Stimulated activated CD8-positive, alpha-beta memory T cell treated with anti-CD3 and anti-CD28 coated beads, Interleukin-15, amount 100 ng/mL, for 48 hours (primary cell): ENCODE measurements around the gene PKIB.
"Not testable (repeated sequence)": the region's sequence is repeated elsewhere in the genome, so short reads cannot be mapped to it uniquely, and the experiment has no call there.

Experiments used
- DNase-seq, 2 donors: peaks; one replicate each; pipeline ENCODE4 v3.0.0-alpha.2; 2020; ENCODE audit warnings: low read depth in 2 of 2

PKIB gene

DNA sequence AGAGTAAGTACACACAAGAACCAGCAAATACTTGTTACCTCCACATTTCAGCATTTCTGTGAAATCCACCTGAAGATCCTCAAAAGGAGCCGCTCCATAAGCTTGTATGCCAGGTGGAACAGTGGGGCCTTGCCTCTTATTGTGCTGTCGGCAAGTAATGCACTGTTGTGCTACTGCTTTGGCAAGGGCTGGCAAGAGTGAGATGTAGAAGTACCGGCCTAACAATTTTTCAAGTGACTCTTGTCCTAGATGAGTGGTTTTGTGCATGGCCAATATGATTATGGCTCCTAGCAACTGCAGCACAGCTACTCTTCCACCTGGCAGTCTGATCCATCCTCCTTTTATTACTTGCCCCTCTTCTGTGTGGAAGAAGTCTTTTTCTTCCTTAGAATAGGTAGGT is 134.7 kb downstream of the PKIB start:
- DNase-seq = not testable (repeated sequence)

DNA sequence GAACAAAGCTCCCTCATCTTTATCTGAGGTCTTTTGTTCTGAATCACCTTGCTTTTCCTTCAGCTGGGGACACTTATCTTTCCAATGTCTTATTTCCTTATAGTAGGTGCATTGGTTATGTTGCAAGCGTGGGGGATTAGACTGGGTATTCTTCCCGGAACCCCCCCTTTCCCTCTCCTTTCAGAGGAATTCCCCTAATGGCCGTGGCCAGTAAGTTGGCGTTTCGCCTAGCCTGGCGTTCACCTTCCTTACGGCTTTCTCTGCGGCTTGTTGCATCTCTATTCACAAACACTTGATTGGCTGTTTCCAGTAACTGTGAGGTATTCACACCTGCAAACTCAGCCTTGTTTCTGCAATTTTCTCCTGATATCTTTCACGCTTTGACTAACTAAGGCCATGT is 136.5 kb downstream of the PKIB start:
- DNase-seq = no peak

DNA sequence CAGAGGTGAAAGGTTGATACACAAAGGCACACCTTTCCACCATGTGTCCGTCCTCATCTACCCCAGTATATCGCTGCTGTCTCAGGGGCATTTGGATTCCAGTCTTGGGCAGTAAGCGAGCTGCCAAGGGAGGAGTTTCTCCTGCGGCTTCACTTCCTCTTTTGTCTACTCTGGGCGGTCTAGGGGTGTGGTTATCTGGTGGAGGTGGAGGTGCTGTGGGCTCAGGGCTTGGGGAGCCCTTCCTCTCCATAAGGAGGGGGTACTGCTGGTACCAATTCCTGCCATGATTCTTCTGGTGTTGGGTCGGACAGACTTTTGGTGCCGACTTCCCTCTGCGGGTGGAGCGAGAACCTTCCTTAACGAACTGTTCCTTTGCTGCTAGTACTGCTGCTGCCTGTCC is 137.4 kb downstream of the PKIB start:
- no peak for DNase-seq

DNA sequence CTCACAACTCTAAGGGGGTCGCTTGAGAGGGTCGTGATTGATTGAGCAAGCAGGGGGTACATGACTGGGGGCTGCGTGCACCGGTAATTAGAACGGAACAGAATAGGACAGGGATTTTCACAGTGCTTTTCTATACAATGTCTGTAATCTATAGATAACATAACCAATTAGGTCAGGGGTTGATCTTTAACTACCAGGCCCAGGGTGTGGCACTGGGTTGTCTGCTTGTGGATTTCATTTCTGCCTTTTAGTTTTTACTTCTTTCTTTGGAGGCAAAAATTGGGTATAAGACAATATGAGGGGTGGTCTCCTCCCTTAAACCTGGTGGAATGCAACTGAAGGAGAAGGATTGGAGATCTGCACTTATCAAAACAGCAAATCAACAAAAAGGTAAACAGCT is 138.7 kb downstream of the PKIB start:
- DNase-seq = not testable (repeated sequence)

DNA sequence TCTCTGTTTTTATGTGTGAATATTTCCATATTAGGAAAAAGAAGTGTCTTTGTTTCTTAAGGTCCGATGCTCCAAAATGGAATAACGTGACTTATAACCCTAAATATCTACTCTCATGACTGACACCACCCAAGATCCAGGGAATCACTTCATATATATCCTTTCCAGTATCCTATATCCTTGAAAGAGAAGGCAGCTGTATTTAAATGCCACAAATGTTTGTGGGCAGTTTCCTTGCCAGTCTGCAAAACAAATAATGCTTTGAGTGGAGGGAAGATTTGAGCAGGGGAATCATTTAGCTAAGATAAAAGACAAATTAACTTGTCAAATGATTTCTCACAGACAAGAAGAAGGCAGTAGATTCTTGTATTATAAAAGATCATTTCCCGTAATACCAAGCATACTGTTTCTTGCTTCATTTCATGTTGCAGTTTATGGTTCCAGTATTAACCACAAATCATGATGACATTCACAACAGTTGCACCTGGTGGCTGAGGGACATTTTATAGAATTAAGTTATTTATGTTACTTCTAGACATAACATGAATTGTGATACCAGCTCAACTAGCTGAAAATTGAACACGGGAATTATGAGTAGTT is 139.3 kb downstream of the PKIB start:
- no peak for DNase-seq

DNA sequence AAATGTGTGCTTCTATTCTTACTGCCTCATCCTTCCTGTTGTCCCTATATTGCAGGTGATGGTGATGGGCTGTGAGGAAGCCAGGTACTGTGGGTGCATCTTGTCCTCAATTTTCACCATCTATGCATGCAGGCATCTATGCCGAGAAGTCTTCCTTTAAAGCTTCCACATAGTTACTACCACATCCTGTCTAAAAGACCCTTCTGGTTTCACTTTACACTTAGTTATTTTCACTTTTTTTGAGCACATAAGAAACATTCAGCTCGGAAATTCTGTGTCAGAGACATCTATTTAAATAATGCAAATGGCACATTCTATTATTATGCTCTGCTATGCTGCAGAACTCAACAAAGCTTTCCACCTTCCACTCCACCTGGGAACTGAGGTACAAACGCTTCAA is 141.1 kb downstream of the PKIB start:
- DNase-seq = no peak

DNA sequence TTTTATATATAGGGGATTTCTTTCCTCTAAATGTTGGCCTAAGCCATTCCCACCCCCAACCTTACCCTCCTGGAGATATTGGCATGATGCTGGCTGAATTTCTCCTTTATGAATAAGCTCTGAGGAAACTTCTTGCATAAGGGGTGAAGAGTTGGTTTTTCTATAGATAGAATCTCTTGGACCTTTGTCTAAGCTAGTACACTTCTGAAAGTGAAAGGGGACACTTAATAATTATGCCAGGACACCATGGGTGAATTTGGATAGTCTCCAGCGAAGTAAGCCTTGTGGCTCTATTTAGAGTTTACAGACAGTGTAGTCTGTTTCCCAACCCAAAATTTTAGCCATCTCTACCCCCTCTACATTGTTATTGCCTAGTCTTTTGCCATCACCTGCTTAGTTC is 142.3 kb downstream of the PKIB start:
- no peak for DNase-seq

DNA sequence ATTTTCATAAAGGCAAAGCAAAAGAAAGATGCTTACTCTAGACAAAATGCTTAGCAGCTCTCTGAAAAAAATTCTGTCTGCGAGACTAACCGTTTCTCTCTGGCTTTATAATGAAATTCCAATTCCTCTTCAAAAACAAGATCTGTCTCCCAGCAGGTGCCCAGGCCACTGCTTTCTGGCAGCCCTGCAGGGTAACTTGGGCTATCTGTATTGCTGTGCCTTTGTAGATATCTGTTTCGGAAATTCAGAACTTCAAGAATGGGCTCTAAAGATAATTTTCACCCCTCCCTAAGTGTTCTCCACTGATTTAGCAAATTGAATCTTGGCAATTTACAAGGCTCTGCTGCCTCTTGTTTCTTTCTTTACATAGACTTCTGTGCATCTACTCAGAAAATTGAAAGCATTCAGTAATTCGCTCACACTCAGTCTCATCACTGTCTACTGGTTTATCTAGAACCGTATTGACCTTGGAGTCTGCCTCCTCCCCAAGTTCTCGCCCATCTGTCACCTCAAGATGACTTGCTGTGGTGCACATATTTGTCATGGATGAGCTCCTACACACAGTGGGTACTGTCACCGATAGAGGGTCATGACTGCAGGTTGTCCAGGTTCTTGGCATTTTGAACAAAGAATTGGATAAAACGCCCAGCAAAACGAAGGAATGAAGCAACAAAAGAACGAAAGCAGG is 142.9 kb downstream of the PKIB start:
- DNase-seq = no peak

DNA sequence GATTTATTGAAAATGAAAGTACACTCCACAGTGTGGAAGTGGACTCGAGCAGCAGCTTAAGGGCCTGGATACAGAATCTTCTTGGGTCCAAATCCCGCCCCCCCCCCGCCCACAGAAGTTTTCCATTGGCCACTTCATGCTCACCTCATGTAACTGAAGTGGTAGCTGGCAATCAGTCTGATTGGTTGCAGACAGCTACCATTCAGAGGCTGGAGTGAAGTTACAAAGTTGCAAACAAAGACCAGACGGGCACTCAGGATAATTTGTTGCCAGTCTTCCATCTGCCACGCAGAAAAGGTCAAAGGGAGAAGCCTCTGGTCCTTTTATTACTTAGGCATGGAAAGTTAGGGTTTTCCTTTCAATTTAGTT is 143.5 kb downstream of the PKIB start:
- no peak for DNase-seq

DNA sequence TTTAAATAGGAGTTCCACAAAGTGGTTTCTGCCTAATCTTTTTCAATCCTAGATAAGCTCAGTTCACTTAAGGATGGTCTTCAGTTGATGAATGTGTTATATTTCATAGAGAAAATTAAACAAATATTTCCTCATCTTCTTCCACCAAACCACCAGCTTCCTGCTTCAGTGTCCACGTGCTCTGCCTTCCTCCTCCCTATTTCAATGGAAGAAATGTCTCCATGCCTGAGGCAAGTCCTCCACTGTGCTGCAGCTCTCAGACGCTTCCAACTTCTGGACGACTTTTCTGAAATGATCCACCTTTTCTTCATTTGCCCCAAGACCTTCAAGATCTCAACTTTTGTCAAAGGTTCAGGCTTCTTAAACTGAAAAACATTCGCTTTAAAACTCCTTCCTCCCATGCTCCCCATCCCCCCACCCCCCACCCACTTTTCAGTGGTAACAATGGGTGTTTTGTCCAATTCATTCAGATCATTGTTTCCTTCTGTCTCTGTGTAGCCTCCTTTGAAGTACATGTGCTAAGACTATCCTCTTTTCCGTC is 144.1 kb downstream of the PKIB start:
- DNase-seq = no peak

DNA sequence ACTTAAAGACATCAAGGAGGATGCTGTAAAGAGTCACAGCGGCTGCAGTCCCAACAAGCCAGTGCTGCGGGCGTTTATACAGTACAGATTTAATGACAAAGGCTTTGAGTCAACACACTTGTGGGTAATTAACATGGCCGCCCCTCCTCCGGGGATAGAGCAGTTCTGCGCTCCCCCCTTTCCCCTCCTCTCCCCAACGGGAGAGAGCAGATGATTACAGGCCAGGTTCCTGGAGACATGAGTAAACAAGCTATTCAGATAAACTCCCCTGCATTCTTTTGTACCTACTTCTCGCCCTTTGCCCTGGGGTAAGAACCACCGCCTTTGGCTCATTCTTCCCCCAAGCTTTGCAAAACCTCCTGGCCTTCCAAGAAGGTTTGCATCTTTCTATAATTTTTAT is 145.7 kb downstream of the PKIB start:
- DNase-seq = no peak

DNA sequence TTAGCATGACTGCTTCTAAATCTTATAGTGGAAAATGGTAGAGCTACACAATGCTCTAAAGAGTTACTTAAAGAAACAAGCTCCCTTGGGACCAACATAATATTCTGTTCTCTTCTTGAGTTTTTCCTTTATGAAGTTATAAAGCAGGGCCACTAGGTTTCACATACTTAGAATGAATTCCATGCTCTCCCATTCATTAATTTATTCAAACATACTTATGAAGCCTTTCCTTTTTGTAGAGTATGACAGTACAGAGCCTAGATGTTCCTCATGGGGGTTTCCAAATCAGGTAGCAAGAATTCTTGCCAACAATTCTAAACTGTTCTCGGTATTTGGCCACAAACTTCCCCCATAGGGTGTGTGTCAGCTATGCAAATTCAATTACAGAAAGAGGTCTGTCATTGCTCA is 148.7 kb downstream of the PKIB start:
- DNase-seq = no peak

DNA sequence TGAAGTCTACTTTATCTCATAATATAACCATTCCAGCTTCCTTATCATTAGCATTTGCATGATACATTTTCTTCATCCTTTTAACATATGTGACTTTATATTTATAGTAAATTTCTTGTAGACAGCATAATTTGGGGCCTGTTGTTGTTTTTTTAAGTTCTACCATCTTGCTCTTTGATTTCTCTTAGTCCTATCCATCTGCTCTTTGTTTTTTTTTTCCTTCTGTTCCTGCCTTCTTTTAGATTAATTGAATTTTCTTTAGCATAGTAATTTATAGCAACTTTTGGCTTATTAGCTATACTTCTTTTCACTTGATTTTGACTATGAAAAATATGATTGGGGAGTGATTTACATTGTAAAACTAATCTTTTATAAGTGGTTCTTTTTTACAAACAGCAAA is 150.1 kb downstream of the PKIB start:
- no peak for DNase-seq

DNA sequence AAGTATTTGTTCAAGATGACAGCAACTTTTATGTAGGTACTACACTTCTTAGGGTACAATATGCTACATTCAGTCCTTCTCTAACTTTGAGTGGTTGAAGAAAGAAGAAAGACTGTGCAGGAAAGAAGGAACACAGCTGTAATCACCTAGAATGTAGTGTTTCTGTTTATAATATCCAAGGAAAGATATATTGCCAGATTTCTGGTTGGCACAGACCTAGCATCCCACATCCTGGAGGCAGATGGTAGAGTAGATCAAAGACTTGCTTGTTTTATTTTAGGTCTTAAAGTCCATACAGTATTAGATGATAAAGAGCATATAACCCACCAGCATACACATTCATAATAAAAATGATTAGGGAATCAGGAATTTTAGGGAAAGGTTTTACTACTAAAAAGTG is 156.1 kb downstream of the PKIB start:
- no peak for DNase-seq

DNA sequence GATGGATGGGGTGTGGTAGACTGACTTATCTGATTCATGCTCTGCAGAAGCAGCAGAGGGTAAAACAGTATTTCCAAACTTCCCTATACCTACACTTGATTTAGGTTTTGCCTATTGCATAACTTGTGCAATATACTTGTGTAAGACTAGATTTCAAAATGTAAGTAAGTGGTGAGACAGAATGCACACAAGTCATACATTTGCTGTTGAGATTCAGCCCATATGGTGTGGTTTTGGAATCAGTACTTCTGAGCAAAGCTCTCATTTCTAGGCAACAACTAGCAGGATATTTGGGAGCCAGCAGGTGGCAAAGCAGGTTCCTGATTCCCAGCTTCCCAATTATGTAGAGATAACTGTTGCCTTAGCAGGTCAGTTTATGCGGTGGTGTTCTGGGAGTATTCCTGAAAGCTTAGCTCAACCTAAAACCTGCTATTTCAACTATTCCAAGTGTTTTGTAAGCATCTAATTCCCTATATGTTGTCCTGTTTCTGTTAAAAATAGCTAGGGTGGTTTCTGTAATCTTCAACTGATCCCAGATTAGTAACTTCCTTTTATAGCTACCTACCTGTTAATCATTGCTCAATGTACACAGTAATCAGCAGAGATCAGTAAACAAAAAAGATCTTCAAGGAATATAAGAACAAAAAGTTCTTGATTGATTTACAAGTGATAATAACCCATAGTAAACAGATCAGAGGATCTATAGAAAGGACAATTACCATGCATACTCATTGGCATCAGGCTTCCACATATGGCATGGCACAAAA is 160.8 kb downstream of the PKIB start:
- DNase-seq = no peak

DNA sequence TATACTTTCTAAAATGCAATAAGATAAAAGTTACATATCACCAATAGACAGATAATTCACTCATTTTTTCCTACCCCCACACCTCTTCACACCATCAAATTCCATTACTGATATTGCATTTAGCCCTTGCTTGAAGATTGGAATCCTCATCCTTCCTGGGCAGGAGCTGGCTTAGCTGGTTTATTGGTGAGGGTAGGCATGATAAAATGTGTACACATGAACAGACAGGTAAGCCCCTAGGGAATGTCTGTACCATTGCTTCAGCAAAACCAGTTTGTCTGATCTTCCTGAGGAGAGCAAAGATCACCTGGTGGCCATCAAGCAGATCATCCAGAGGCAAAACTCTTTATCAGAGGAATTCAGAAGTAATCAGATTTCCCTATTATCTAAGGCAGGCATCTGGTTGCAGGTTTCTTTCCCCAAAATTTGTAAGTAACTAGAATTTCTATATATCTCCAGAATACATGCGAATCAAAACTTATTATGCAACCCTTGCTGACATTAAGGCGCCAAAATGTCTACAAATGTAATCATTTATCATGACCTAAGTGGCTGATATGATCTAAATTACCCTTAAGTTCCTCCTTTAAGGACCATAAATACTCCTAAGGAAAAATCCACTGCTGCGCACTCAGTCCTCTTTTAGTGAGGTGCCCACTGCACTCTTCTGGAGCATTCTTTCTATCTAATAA is 162.7 kb downstream of the PKIB start:
- no peak for DNase-seq
